ENCODE results near the gene HSPA8.
A peak's percentile ranks its signal among the peaks of the same experiment; 100 is the strongest.

Gene HSPA8

GRCh38 chr11:123047266-123047946 is 14.5 kb downstream of the HSPA8 start:
- no peak for DNase-seq (ENCODE audit: low read depth)

GRCh38 chr11:123046473-123047259 is 15.3 kb downstream of the HSPA8 start:
- no peak for DNase-seq (ENCODE audit: low read depth)

- DNase-seq (ENCODE audit: low read depth), result no peak
Measured at GRCh38 chr11:123045101-123045500, 16.8 kb downstream of the HSPA8 start.

- no peak for DNase-seq (ENCODE audit: low read depth)
Measured at GRCh38 chr11:123041185-123041584, 20.8 kb downstream of the HSPA8 start.

GRCh38 chr11:123040111-123040432 is 21.9 kb downstream of the HSPA8 start:
- no peak for DNase-seq (ENCODE audit: low read depth)

GRCh38 chr11:123035831-123036230 is 26.1 kb downstream of the HSPA8 start:
- DNase-seq (ENCODE audit: low read depth), result no peak

- no peak for DNase-seq (ENCODE audit: low read depth)
Measured at GRCh38 chr11:123034597-123034996, 27.3 kb downstream of the HSPA8 start.

GRCh38 chr11:123033895-123034294 is 28.0 kb downstream of the HSPA8 start:
- no peak for DNase-seq (ENCODE audit: low read depth)

GRCh38 chr11:123030517-123030916 is 31.4 kb downstream of the HSPA8 start:
- no peak for DNase-seq (ENCODE audit: low read depth)

GRCh38 chr11:123020968-123021367 is 41.0 kb downstream of the HSPA8 start:
- peak; percentile 20 for DNase-seq (ENCODE audit: low read depth)

GRCh38 chr11:123018702-123019101 is 43.2 kb downstream of the HSPA8 start:
- DNase-seq (ENCODE audit: low read depth), result no peak

GRCh38 chr11:123011510-123011909 is 50.4 kb downstream of the HSPA8 start:
- no peak for DNase-seq (ENCODE audit: low read depth)
